Keratinocyte (primary cell): Measurements from ENCODE around the gene CADM2. TPM values are rescaled to one million over a fixed set of nuclear protein-coding genes. Genes with fewer than 3 reads are reported as not detected.

Source experiments
- DNase-seq: peaks from one replicate; pipeline ENCODE4 v3.0.0-alpha.2; 2011; ENCODE audit warnings: low read depth, missing footprints, low spot score
- FAIRE-seq: peaks from 2 replicates; lab custom pipeline; 2011; peaks lifted over from hg19 to GRCh38; lab: Jason Lieb, UNC
- H2AFZ ChIP-seq: 2 replicates; pipeline ENCODE4 v1.6.0; 2012; ENCODE audit warnings: low read length, control low read depth, inconsistent platforms; ENCODE audit not compliant: control insufficient read depth
- H3K27ac ChIP-seq: 2 replicates; pipeline ENCODE4 v1.5.1; 2011; ENCODE audit warnings: low read length; ENCODE audit not compliant: control insufficient read depth, insufficient read depth
- H3K27me3 ChIP-seq: 3 replicates; pipeline ENCODE4 v1.6.0; 2011; ENCODE audit warnings: low read length; ENCODE audit not compliant: control insufficient read depth, insufficient read depth; ENCODE audit errors: extremely low read depth
- H3K36me3 ChIP-seq, 2 experiments: 2 replicates in 1 of 2; 3 replicates in 1 of 2; pipeline ENCODE4 v1.5.1; 2011; ENCODE audit warnings: low read length in 2 of 2, mild to moderate bottlenecking in 1 of 2; ENCODE audit not compliant: control insufficient read depth in 2 of 2, insufficient read depth in 2 of 2; ENCODE audit errors: extremely low read depth in 1 of 2
- H3K4me1 ChIP-seq: 3 replicates; pipeline ENCODE4 v1.5.1; 2011; ENCODE audit warnings: low read length; ENCODE audit not compliant: control insufficient read depth, insufficient read depth; ENCODE audit errors: extremely low read depth
- H3K4me2 ChIP-seq: 3 replicates; pipeline ENCODE4 v1.6.0; 2011; ENCODE audit warnings: low read depth, low read length; ENCODE audit not compliant: control insufficient read depth, insufficient read depth; ENCODE audit errors: extremely low read depth
- H3K4me3 ChIP-seq, 3 experiments: fragments of 200-600 bp in 1 of 3; sonication (generic) in 1 of 3; 2 replicates in 2 of 3; 3 replicates in 1 of 3; pipeline ENCODE4 v1.5.1; 2011 to 2016; ENCODE audit warnings: low read length in 3 of 3, mild to moderate bottlenecking in 3 of 3, control low read depth in 2 of 3, inconsistent platforms in 1 of 3, low read depth in 1 of 3, mixed read lengths in 1 of 3, mixed run types in 1 of 3, moderate library complexity in 1 of 3; ENCODE audit not compliant: control insufficient read depth in 2 of 3, insufficient read depth in 2 of 3; ENCODE audit errors: extremely low read depth in 1 of 3
- H3K79me2 ChIP-seq: 2 replicates; pipeline ENCODE4 v1.6.0; 2012; ENCODE audit warnings: low read length; ENCODE audit not compliant: control insufficient read depth, insufficient read depth
- H3K9ac ChIP-seq: 3 replicates; pipeline ENCODE4 v1.6.0; 2011; ENCODE audit warnings: low read length; ENCODE audit not compliant: control insufficient read depth, insufficient read depth; ENCODE audit errors: extremely low read depth
- H3K9me1 ChIP-seq: 3 replicates; pipeline ENCODE4 v1.6.0; 2011; ENCODE audit warnings: low read length; ENCODE audit not compliant: control insufficient read depth, insufficient read depth; ENCODE audit errors: extremely low read depth
- H3K9me3 ChIP-seq: 2 replicates; pipeline ENCODE4 v1.5.1; 2012; ENCODE audit warnings: low read depth, low read length; ENCODE audit not compliant: control insufficient read depth
- H4K20me1 ChIP-seq: 3 replicates; pipeline ENCODE4 v1.6.0; 2011; ENCODE audit warnings: low read length; ENCODE audit not compliant: control insufficient read depth, insufficient read depth; ENCODE audit errors: extremely low read depth
- CTCF ChIP-seq, 3 experiments: IDR thresholded peaks in 1 of 3; conservative IDR thresholded peaks in 1 of 3; optimal IDR thresholded peaks in 1 of 3; 2 replicates in 2 of 3; 3 replicates in 1 of 3; pipeline versions ENCODE3 to v1.5.1; 2011; ENCODE audit warnings: low read length in 3 of 3, mild to moderate bottlenecking in 3 of 3, moderate library complexity in 2 of 3, control low read depth in 1 of 3, inconsistent platforms in 1 of 3; ENCODE audit not compliant: insufficient read depth in 2 of 3; ENCODE audit errors: extremely low read depth in 1 of 3
- EZH2 ChIP-seq: IDR thresholded peaks from one replicate; pipeline ENCODE4 v1.6.1; 2012; ENCODE audit warnings: inconsistent platforms, mild to moderate bottlenecking, low read length, moderate library complexity
- dilution Hi-C: fragments of 300-500 bp; cut with MboI; formaldehyde crosslinking; loops from one replicate; pipeline ENCODE4 v1.7.0; 2020; ENCODE audit warnings: low sequenced_read_pairs; ENCODE audit not compliant: extremely low pct_ligation_motif_present
- polyA plus RNA-seq, 5 experiments: library from polyadenylated mRNA; depleted of rRNA in 3 of 5; stranded (reverse) in 3 of 5; stranded (forward) in 1 of 5; unstranded in 1 of 5; fragments of >200 nt; gene quantifications; 1 replicate in 1 of 5; 2 replicates in 3 of 5; 3 replicates in 1 of 5; pipeline versions ENCODE4 v1.2.1 to v1.2.3, GENCODE V29; 2011 to 2012; ENCODE audit warnings: missing spikeins in 2 of 5, low read depth in 1 of 5, low replicate concordance in 1 of 5

Gene CADM2
- polyA plus RNA-seq, 1 donor (not counting 4 experiments of a cell fraction or from before 2014, with no cell fraction given), result not detected

- no peak overlapping the region for H3K4me3 ChIP-seq
- no peaks in the 10 kb centered on the region for H3K9me3 ChIP-seq
- H3K79me2 ChIP-seq, result no peaks in the 10 kb centered on the region
- no peaks in the 10 kb centered on the region for H3K4me1 ChIP-seq
- H4K20me1 ChIP-seq, result no peaks in the 10 kb centered on the region
- no peak overlapping the region for H3K27ac ChIP-seq
- no peak overlapping the region for H2AFZ ChIP-seq
- no peaks in the 10 kb centered on the region for H3K27me3 ChIP-seq
- TF ChIP-seq CTCF (optimal IDR thresholded peaks at IDR 0.05 in 1 of 3, IDR thresholded peaks at IDR 0.05 in 1 of 3, conservative IDR thresholded peaks at IDR 0.05 in 1 of 3; ENCODE audit: extremely low read depth in 1 of 3, insufficient read depth in 2 of 3, low read length in 3 of 3) (no peak), EZH2 (no peak)
- H3K4me2 ChIP-seq, result no peak overlapping the region
- no peaks in the 10 kb centered on the region for H3K36me3 ChIP-seq
- no peak for DNase-seq
- FAIRE-seq, result no peak
- H3K9me1 ChIP-seq, result no peaks in the 10 kb centered on the region
- dilution Hi-C loops, result no loop called here
- H3K9ac ChIP-seq, result no peak overlapping the region
Measured at GRCh38 chr3:85303156-85303555, 344.4 kb downstream of the CADM2 start.

- H3K4me3 ChIP-seq, result no peak overlapping the region
- H3K9ac ChIP-seq, result no peak overlapping the region
- FAIRE-seq, result no peak
- H3K36me3 ChIP-seq, result no peaks in the 10 kb centered on the region
- DNase-seq, result no peak
- dilution Hi-C loops, result no loop called here
- TF ChIP-seq EZH2 (no peak), CTCF (optimal IDR thresholded peaks at IDR 0.05 in 1 of 3, IDR thresholded peaks at IDR 0.05 in 1 of 3, conservative IDR thresholded peaks at IDR 0.05 in 1 of 3; ENCODE audit: extremely low read depth in 1 of 3, insufficient read depth in 2 of 3, low read length in 3 of 3) (peak in 1 of 3 experiments; percentile 14)
- H4K20me1 ChIP-seq, result no peaks in the 10 kb centered on the region
- no peaks in the 10 kb centered on the region for H3K79me2 ChIP-seq
- no peaks in the 10 kb centered on the region for H3K9me1 ChIP-seq
- no peaks in the 10 kb centered on the region for H3K4me1 ChIP-seq
- no peaks in the 10 kb centered on the region for H3K9me3 ChIP-seq
- H3K4me2 ChIP-seq, result no peak overlapping the region
- H3K27me3 ChIP-seq, result no peaks in the 10 kb centered on the region
- H2AFZ ChIP-seq, result no peak overlapping the region
- no peak overlapping the region for H3K27ac ChIP-seq
Measured at GRCh38 chr3:85304360-85304964, 345.7 kb downstream of the CADM2 start.
